Rectal smooth muscle tissue (tissue), 1 donor: ENCODE measurements around the gene CTAG1B.
"Not testable (repeated sequence)": the region's sequence is repeated elsewhere in the genome, so short reads cannot be mapped to it uniquely, and the experiment has no call there.

ENCODE experiments used
- H3K27ac ChIP-seq: one replicate; pipeline ENCODE4 v1.7.0; 2013; ENCODE audit warnings: low read depth, low read length, inconsistent platforms
- H3K27me3 ChIP-seq: one replicate; pipeline ENCODE4 v1.7.0; 2013; ENCODE audit warnings: low read length; ENCODE audit not compliant: control insufficient read depth, insufficient read depth
- H3K36me3 ChIP-seq: one replicate; pipeline ENCODE4 v1.7.0; 2013; ENCODE audit warnings: low read length; ENCODE audit not compliant: control insufficient read depth, insufficient read depth
- H3K4me1 ChIP-seq: one replicate; pipeline ENCODE4 v1.7.0; 2013; ENCODE audit warnings: low read length; ENCODE audit not compliant: control insufficient read depth, insufficient read depth
- H3K4me3 ChIP-seq: one replicate; pipeline ENCODE4 v1.7.0; 2013; ENCODE audit warnings: low read length
- H3K9ac ChIP-seq: one replicate; pipeline ENCODE4 v1.7.0; 2013; ENCODE audit warnings: low read length

Gene CTAG1B

GRCh38 chrX:154611146-154611545 is 7.9 kb downstream of the CTAG1B start:
- not testable (repeated sequence) for H3K9ac ChIP-seq, H3K27ac ChIP-seq, H3K4me1 ChIP-seq, H3K27me3 ChIP-seq, H3K36me3 ChIP-seq, H3K4me3 ChIP-seq

DNA sequence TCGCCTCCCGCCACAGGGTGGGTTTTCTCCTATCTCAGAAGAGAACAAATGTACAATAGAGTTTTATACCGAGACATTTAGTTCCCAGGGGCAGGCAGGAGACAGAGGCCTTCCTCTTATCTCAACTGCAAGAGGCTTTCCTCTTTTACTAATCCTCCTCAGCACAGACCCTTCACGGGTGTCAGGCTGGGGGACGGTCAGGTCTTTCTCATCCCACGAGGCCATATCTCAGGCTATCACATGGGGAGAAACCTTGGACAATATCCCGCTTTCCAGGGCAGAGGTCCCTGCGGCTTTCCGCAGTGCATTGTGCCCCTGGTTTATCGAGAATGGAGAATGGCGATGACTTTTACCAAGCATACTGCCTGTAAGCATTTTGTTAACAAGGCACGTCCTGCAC is 10.3 kb downstream of the CTAG1B start:
- not testable (repeated sequence) for H3K27ac ChIP-seq, H3K9ac ChIP-seq, H3K27me3 ChIP-seq, H3K4me1 ChIP-seq, H3K36me3 ChIP-seq, H3K4me3 ChIP-seq

DNA sequence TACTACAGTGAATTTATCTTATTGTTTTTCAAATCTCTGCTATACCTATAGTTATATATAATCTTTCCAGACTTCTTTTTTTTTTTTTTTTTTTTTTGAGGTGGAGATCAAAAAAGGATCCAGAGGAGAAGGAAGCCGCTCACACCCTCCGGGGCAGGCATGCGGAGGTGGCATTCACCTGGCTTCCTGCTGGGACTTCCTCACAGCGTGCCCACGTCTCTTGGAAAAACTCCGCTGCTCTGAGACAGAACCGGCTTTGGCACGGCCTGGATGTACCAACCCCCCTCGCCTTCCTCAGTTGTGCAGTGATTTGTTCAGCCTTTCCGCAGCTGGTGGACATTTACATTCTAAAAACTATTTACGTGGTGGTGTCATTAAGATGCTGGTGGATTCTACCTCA is 11.1 kb downstream of the CTAG1B start:
- not testable (repeated sequence) for H3K27ac ChIP-seq, H3K27me3 ChIP-seq, H3K36me3 ChIP-seq, H3K4me3 ChIP-seq, H3K4me1 ChIP-seq, H3K9ac ChIP-seq

- no peak overlapping the region for H3K27ac ChIP-seq
- no peaks in the 10 kb centered on the region for H3K4me1 ChIP-seq
- no peaks in the 10 kb centered on the region for H3K36me3 ChIP-seq
- H3K4me3 ChIP-seq, result no peak overlapping the region
- H3K27me3 ChIP-seq, result peaks cover 3% of the 10 kb centered on the region
- H3K9ac ChIP-seq, result no peak overlapping the region
Observed at GRCh38 chrX:154607370-154607769, 11.7 kb downstream of the CTAG1B start.

GRCh38 chrX:154605566-154605965 is 13.5 kb downstream of the CTAG1B start:
- no peak overlapping the region for H3K27ac ChIP-seq
- H3K27me3 ChIP-seq, result peaks cover 3% of the 10 kb centered on the region
- H3K4me3 ChIP-seq, result no peak overlapping the region
- no peak overlapping the region for H3K9ac ChIP-seq
- H3K4me1 ChIP-seq, result no peaks in the 10 kb centered on the region
- no peaks in the 10 kb centered on the region for H3K36me3 ChIP-seq

GRCh38 chrX:154603438-154604430 is 15.3 kb downstream of the CTAG1B start:
- Histone ChIP-seq H3K4me1 (no peaks in the 10 kb centered on the region), H3K27me3 (peaks cover 3% of the 10 kb centered on the region), H3K36me3 (no peaks in the 10 kb centered on the region), H3K4me3 (no peak overlapping the region), H3K9ac (no peak overlapping the region), H3K27ac (no peak overlapping the region)

DNA sequence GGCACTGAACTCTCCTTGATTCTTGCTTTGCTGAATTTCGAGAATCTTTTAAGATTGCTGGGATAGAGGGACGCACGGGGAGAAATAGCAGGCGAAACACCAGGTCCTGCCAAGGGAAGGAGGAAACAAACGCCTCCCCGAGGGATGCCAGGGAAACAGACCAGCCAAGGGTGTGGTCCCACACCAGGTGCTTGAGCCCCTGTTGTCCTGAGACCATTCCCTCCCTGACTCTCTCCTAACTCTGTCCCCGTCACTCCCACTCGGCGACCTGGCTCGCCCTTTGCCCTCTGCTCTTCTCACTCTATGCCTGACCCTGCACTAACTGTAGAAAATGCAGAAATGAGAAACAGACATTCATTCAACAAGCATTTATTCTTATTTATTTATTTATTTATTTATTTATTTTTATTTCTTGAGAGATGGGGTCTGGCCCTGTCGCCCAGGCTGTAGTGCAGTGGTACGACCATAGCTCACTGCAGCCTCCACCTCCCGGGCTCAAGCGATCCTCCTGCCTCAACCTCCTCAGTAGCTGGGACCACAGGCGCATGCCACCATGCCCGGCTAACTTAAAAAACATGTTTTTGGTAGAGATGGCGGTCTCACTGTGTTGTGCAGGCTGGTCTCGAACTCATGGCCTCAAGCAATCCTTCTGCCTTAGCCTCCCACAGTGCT is 16.2 kb downstream of the CTAG1B start:
- Histone ChIP-seq H3K27me3 (peaks cover 3% of the 10 kb centered on the region), H3K4me1 (no peaks in the 10 kb centered on the region), H3K36me3 (no peaks in the 10 kb centered on the region), H3K9ac (no peak overlapping the region), H3K27ac (no peak overlapping the region), H3K4me3 (no peak overlapping the region)

DNA sequence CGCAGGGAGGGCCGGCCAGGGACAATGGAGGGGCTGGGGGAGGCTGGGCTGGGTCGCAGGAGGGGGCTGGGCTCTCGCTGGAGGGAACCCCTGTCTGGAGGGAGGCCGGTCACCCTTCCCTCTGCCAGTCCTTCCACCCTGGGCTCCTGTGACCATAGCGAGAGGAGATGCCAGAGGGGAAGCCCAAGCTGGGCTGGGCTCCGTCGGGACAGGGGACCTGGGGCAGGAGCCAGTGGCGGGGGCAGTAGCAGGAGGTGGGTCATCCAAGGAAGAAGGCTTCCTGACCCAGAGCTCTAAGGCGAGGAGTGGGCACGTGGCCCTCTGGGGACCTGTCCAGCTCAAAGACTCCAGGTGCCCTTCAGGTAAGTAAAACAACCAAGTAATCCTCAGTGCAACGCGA is 16.9 kb downstream of the CTAG1B start:
- no peaks in the 10 kb centered on the region for H3K36me3 ChIP-seq
- H3K4me1 ChIP-seq, result no peaks in the 10 kb centered on the region
- H3K27me3 ChIP-seq, result peaks cover 3% of the 10 kb centered on the region
- no peak overlapping the region for H3K4me3 ChIP-seq
- H3K9ac ChIP-seq, result no peak overlapping the region
- no peak overlapping the region for H3K27ac ChIP-seq

DNA sequence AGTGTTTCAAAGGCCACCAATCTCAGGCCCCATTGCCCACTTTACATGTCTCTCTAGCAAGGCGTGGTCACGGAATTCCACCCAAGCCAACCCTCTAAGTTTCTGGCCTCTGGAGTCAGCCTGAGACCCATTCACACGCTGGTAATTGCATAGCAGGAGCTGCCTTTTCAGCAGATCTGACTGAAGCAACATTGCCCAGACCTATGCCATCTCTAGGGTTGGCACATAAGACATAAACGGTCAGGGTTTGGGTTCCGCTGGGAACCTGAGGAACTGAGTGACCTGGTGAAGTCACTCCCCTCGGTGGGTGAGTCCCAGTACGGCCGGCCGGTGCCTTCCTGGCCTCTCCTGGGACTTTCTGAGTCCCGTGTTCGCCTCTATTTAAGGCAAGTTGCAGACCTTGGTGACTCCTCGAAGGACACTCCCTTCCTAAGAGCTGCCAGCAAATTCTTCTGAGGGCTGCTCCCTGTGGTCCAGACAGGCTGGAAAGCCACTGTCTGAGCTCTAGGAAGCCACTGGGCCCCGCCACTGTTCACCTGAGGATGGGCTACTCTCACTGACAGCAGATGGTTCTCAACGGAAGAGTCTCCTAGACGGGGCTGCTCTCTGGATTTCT is 18.2 kb downstream of the CTAG1B start:
- Histone ChIP-seq H3K9ac (no peak overlapping the region), H3K36me3 (no peaks in the 10 kb centered on the region), H3K27ac (no peak overlapping the region), H3K27me3 (peaks cover 3% of the 10 kb centered on the region), H3K4me1 (no peaks in the 10 kb centered on the region), H3K4me3 (no peak overlapping the region)

- no peak overlapping the region for H3K9ac ChIP-seq
Observed at GRCh38 chrX:154599531-154599930, 19.6 kb downstream of the CTAG1B start.

GRCh38 chrX:154598656-154599055 is 20.4 kb downstream of the CTAG1B start:
- Histone ChIP-seq H3K27me3 (peaks cover 3% of the 10 kb centered on the region), H3K27ac (no peak overlapping the region), H3K9ac (no peak overlapping the region), H3K36me3 (no peaks in the 10 kb centered on the region), H3K4me3 (no peak overlapping the region), H3K4me1 (no peaks in the 10 kb centered on the region)

More at GRCh38 chrX:154599531-154599930, 19.6 kb downstream of the CTAG1B start:
- Histone ChIP-seq H3K36me3 (no peaks in the 10 kb centered on the region), H3K4me3 (no peak overlapping the region), H3K4me1 (no peaks in the 10 kb centered on the region), H3K27ac (no peak overlapping the region), H3K27me3 (peaks cover 3% of the 10 kb centered on the region)

GRCh38 chrX:154597221-154597620 is 21.9 kb downstream of the CTAG1B start:
- peaks cover 4% of the 10 kb centered on the region for H3K27me3 ChIP-seq
- H3K9ac ChIP-seq, result no peak overlapping the region
- no peaks in the 10 kb centered on the region for H3K4me1 ChIP-seq

More at GRCh38 chrX:154597221-154597620, 21.9 kb downstream of the CTAG1B start:
- Histone ChIP-seq H3K4me3 (no peak overlapping the region), H3K27ac (no peak overlapping the region), H3K36me3 (no peaks in the 10 kb centered on the region)
